Epithelial cell of esophagus (primary cell): Measurements from ENCODE around the gene AFAP1L1.
"Not testable (repeated sequence)": the region's sequence is repeated elsewhere in the genome, so short reads cannot be mapped to it uniquely, and the experiment has no call there.

Experiments used
- DNase-seq: peaks from one replicate; pipeline ENCODE4 v3.0.0; 2010; ENCODE audit warnings: low read depth
- H3K4me3 ChIP-seq: 2 replicates; pipeline ENCODE4 v1.5.1; 2011; ENCODE audit warnings: mild to moderate bottlenecking, low read length, control low read depth
- CTCF ChIP-seq: IDR thresholded peaks from 2 replicates; pipeline ENCODE4 v1.5.1; 2011; ENCODE audit warnings: low read depth, mild to moderate bottlenecking, low read length, control low read depth, inconsistent platforms; ENCODE audit not compliant: insufficient read depth; ENCODE audit errors: missing control alignments

AFAP1L1 gene

GRCh38 chr5:149268928-149269557 lies 2.6 kb upstream of the AFAP1L1 start:
- peak; percentile 56 for DNase-seq
- TF ChIP-seq CTCF, result peak; percentile 64
- H3K4me3 ChIP-seq, result no peak overlapping the region

- no peak for TF ChIP-seq CTCF
- peak; percentile 64 for DNase-seq
- H3K4me3 ChIP-seq, result peak overlapping the region; percentile 45
These were observed 404 bp upstream of the AFAP1L1 start for GRCh38 chr5:149271195-149271715.

GRCh38 chr5:149272781-149273180 lies 1.1 kb downstream of the AFAP1L1 start:
- DNase-seq, H3K4me3 ChIP-seq: not testable (repeated sequence)

GRCh38 chr5:149273237-149273636 lies 1.6 kb downstream of the AFAP1L1 start:
- TF ChIP-seq CTCF, result no peak
- H3K4me3 ChIP-seq, result no peak overlapping the region
- no peak for DNase-seq

GRCh38 chr5:149273950-149274349 lies 2.3 kb downstream of the AFAP1L1 start:
- TF ChIP-seq CTCF, result no peak
- no peak for DNase-seq
- H3K4me3 ChIP-seq, result no peak overlapping the region

GRCh38 chr5:149274939-149275338 lies 3.3 kb downstream of the AFAP1L1 start:
- peak; percentile 72 for DNase-seq
- no peak for TF ChIP-seq CTCF
- no peak overlapping the region for H3K4me3 ChIP-seq

GRCh38 chr5:149277801-149278200 lies 6.1 kb downstream of the AFAP1L1 start:
- TF ChIP-seq CTCF, result no peak

More at GRCh38 chr5:149277801-149278200, 6.1 kb downstream of the AFAP1L1 start:
- H3K4me3 ChIP-seq, result no peak overlapping the region
- no peak for DNase-seq
